PC-9 (cell line): Measurements from ENCODE around the gene DAND5. TPM values are rescaled to one million over a fixed set of nuclear protein-coding genes. Genes with fewer than 3 reads are reported as not detected.
"Not testable (repeated sequence)": the region's sequence is repeated elsewhere in the genome, so short reads cannot be mapped to it uniquely, and the experiment has no call there.

Source experiments
- BruUV-seq: library from RNA; stranded (reverse); fragments of 400-500 nt; replicated peaks from 2 replicates; lab custom pipeline; 2021; lab: Mats Ljungman, UMichigan
- CTCF ChIA-PET: fragments of 300-600 bp; sonication (Branson Sonifier 250); formaldehyde crosslinking; loops from one replicate; lab custom pipeline; 2022; ENCODE audit warnings: antibody characterized with exemption; lab: Charles Lee
- POLR2A ChIA-PET: fragments of 300-600 bp; sonication (Branson Sonifier 250); formaldehyde crosslinking; loops from one replicate; lab custom pipeline; 2022; ENCODE audit warnings: antibody characterized with exemption; ENCODE audit not compliant: unreplicated experiment; lab: Charles Lee
- DNase-seq, 2 experiments: peaks; one replicate each; pipeline versions ENCODE4 v3.0.0 to v3.0.0-alpha.2; 2015 to 2022; ENCODE audit warnings: mixed read lengths in 1 of 2
- H2AFZ ChIP-seq: fragments of 200-600 bp; sonication (generic); 2 replicates; pipeline ENCODE4 v1.8.1; 2017; ENCODE audit warnings: antibody characterized with exemption
- H3F3A ChIP-seq: fragments of 200-600 bp; sonication (generic); 2 replicates; pipeline ENCODE4 v1.8.1; 2017; ENCODE audit warnings: antibody characterized with exemption, mild to moderate bottlenecking, low read depth; ENCODE audit not compliant: insufficient read depth
- H3K27ac ChIP-seq: fragments of 200-600 bp; sonication (generic); 2 replicates; pipeline ENCODE4 v1.6.1; 2016; ENCODE audit warnings: mixed run types
- H3K27me3 ChIP-seq: fragments of 200-600 bp; sonication (generic); 2 replicates; pipeline ENCODE4 v1.6.1; 2016; ENCODE audit warnings: low read depth, mixed run types; ENCODE audit not compliant: insufficient read depth
- H3K36me3 ChIP-seq: fragments of 200-600 bp; sonication (generic); 2 replicates; pipeline ENCODE4 v1.6.1; 2016; ENCODE audit warnings: low read depth, mixed run types
- H3K4me1 ChIP-seq: fragments of 200-600 bp; sonication (generic); replicated peaks from 2 replicates; pipeline ENCODE4 v1.6.1; 2016; ENCODE audit warnings: mixed run types; ENCODE audit not compliant: insufficient read depth
- H3K4me2 ChIP-seq: fragments of 200-600 bp; sonication (generic); 2 replicates; pipeline ENCODE4 v1.6.1; 2017; ENCODE audit warnings: mixed run types
- H3K4me3 ChIP-seq: fragments of 200-600 bp; sonication (generic); 2 replicates; pipeline ENCODE4 v1.6.1; 2016; ENCODE audit warnings: mixed run types
- H3K79me2 ChIP-seq: fragments of 200-600 bp; sonication (generic); 2 replicates; pipeline ENCODE4 v1.6.1; 2017; ENCODE audit warnings: low read depth, mixed run types
- H3K9me2 ChIP-seq: fragments of 200-600 bp; sonication (generic); 2 replicates; pipeline ENCODE4 v1.8.1; 2017; ENCODE audit warnings: mild to moderate bottlenecking; ENCODE audit not compliant: insufficient read depth
- H3K9me3 ChIP-seq: fragments of 200-600 bp; sonication (generic); 2 replicates; pipeline ENCODE4 v1.8.1; 2016; ENCODE audit warnings: low read depth; ENCODE audit not compliant: insufficient read depth
- H4K20me1 ChIP-seq: fragments of 200-600 bp; sonication (generic); 2 replicates; pipeline ENCODE4 v1.8.1; 2017; ENCODE audit not compliant: insufficient read depth
- EZH2 ChIP-seq: fragments of 200-600 bp; sonication (generic); IDR thresholded peaks from 2 replicates; pipeline ENCODE4 v1.8.0; 2017; ENCODE audit warnings: antibody characterized with exemption, low read depth
- intact Hi-C: fragments of 100-400 bp; cut with micrococcal nuclease; formaldehyde crosslinking; loops from one replicate; pipeline ENCODE4 v1.10.0; 2022; ENCODE audit not compliant: unreplicated experiment
- total RNA-seq: library from RNA; stranded (reverse); gene quantifications from 2 replicates; pipeline ENCODE4 v1.2.3, GENCODE V29; 2021
- TF ChIP-seq, protein P1 (sequence below): fragments of 200-600 bp; sonication (generic); conservative IDR thresholded peaks from 2 replicates; pipeline ENCODE4 v1.6.1; 2017; ENCODE audit warnings: mixed run types, antibody characterized with exemption, mild to moderate bottlenecking, moderate library complexity

DAND5 gene
- total RNA-seq, 1 experiment from 2014 or later = 0.20 TPM

- DNase-seq = peak; percentile 75 to 81
- Histone ChIP-seq H3F3A (peaks cover 63% of the 10 kb centered on the region), H3K4me3 (peak within 1 kb of the TSS; percentile 91), H3K27ac (peak within 1 kb of the TSS; percentile 69), H3K79me2 (peaks cover 45% of the 10 kb centered on the region), H2AFZ (peak within 1 kb of the TSS; percentile 96), H3K27me3 (no peaks in the 10 kb centered on the region), H3K36me3 (0 out of 2 replicates have a peak, but pooled peaks cover 10% of the 10 kb centered on the region), H3K9me2 (no peaks in the 10 kb centered on the region), H4K20me1 (peaks cover 14% of the 10 kb centered on the region), H3K9me3 (no peaks in the 10 kb centered on the region), H3K4me1 (peaks cover 18% of the 10 kb centered on the region), H3K4me2 (peak within 1 kb of the TSS; percentile 95)
- TF ChIP-seq EZH2 = no peak
- TF ChIP-seq, protein P1, sequence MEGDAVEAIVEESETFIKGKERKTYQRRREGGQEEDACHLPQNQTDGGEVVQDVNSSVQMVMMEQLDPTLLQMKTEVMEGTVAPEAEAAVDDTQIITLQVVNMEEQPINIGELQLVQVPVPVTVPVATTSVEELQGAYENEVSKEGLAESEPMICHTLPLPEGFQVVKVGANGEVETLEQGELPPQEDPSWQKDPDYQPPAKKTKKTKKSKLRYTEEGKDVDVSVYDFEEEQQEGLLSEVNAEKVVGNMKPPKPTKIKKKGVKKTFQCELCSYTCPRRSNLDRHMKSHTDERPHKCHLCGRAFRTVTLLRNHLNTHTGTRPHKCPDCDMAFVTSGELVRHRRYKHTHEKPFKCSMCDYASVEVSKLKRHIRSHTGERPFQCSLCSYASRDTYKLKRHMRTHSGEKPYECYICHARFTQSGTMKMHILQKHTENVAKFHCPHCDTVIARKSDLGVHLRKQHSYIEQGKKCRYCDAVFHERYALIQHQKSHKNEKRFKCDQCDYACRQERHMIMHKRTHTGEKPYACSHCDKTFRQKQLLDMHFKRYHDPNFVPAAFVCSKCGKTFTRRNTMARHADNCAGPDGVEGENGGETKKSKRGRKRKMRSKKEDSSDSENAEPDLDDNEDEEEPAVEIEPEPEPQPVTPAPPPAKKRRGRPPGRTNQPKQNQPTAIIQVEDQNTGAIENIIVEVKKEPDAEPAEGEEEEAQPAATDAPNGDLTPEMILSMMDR = no peak
- intact Hi-C loops = no loop called here
- ChIA-PET POLR2A (no interaction called here), CTCF (no interaction called here)
- no TSS peak for BruUV-seq
Observed at GRCh38 chr19:12956446-12957388, 12.7 kb upstream of the DAND5 start, which contains the start of gene GADD45GIP1. TSS of gene GADD45GIP1 (minus strand) at chr19:12957223. CDS start at chr19:12957212, 11 bp downstream.

DNA sequence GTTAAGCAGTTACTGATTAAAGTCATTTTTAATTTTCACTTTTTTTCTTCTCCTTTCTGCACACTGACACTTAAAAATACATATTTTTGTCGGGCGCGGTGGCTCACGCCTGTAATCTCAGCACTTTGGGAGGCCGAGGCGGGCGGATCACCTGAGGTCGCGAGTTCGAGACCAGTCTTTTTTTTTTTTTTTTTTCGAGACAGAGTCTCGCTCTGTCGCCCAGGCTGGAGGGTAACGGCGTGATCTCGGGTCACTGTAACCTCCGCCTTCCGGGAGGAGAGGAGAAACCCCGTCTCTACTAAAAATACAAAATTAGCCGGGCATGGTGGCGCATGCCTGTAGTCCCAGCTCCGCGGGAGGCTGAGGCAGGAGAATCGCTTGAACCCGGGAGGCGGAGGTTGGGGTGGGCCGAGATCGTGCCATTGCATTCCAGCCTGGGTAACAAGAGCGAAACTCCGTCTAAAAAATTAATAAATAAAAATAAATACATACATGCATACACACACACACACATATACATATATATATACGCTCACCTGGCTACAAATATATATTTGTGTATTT is 11.9 kb upstream of the DAND5 start:
- peak overlapping the region; percentile 95 for H3K4me2 ChIP-seq
- peak overlapping the region; percentile 96 for H2AFZ ChIP-seq
- H4K20me1 ChIP-seq = peaks cover 12% of the 10 kb centered on the region
- H3K36me3 ChIP-seq, CTCF ChIA-PET, H3K9me3 ChIP-seq, POLR2A ChIA-PET, BruUV-seq, DNase-seq, intact Hi-C loops, H3K9me2 ChIP-seq, H3K27me3 ChIP-seq: not testable (repeated sequence)
- H3K79me2 ChIP-seq = peaks cover 45% of the 10 kb centered on the region
- H3K27ac ChIP-seq = peak overlapping the region; percentile 69
- TF ChIP-seq, protein P1 = 0 out of 2 replicates have a peak, but pooled peaks have one; percentile 15
- peaks cover 56% of the 10 kb centered on the region for H3F3A ChIP-seq
- peaks cover 18% of the 10 kb centered on the region for H3K4me1 ChIP-seq
- H3K4me3 ChIP-seq = peak overlapping the region; percentile 91

- POLR2A ChIA-PET = interaction anchor here (0.6 kb wide), 1 partner anchor 44 kb away, joined by 6 read pairs; no protein-coding TSS in a partner anchor
- no peak overlapping the region for H2AFZ ChIP-seq
- peaks cover 2% of the 10 kb centered on the region for H4K20me1 ChIP-seq
- DNase-seq = no peak
- no peak overlapping the region for H3K27ac ChIP-seq
- no peaks in the 10 kb centered on the region for H3K9me3 ChIP-seq
- H3K9me2 ChIP-seq = no peaks in the 10 kb centered on the region
- no peak overlapping the region for H3K4me3 ChIP-seq
- no peaks in the 10 kb centered on the region for H3K27me3 ChIP-seq
- BruUV-seq = no TSS peak
- TF ChIP-seq EZH2 = no peak
- TF ChIP-seq, protein P1 = no peak
- intact Hi-C loops = no loop called here
- peaks cover 32% of the 10 kb centered on the region for H3K79me2 ChIP-seq
- H3K36me3 ChIP-seq = no peaks in the 10 kb centered on the region
- CTCF ChIA-PET = no interaction called here
- peaks cover 18% of the 10 kb centered on the region for H3K4me1 ChIP-seq
- H3F3A ChIP-seq = peaks cover 42% of the 10 kb centered on the region
- H3K4me2 ChIP-seq = no peak overlapping the region
Observed at GRCh38 chr19:12959481-12959880, 9.9 kb upstream of the DAND5 start.
